ENCODE measurements around the gene SYVN1.
"Not testable (repeated sequence)": the region's sequence is repeated elsewhere in the genome, so short reads cannot be mapped to it uniquely, and the experiment has no call there.

SYVN1 gene

DNA sequence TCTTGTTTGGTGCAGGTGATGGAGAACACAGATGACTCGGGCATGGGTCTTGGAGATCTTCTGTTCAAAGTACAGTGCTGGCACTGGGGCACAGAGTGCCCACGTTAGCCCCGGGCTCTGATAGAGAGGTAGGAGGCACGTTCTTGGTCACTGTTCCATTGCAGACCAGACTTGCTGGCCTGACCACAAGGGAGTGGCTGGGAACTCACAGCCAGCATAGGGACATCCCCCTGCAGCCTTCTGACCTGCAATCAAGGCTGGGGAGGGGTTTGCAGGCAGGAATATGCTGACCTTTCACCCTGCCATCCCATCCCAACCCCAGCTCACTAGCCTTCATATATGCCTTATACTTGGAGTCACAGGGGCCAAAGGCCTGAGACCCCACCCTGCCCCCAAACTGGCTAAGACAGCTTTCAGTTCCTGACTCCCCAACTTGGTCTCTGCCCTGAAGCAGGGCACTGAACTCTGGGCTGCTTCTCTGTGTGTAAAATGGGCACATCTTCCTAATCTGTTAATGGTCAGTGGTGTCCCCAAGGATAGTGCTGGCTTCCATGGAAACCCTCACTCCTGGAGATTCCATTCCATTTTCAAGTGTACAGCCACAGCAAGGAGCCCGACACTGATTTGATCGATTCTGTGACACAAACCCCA is 7.6 kb downstream of the SYVN1 start:
- DNase-seq = no peak

- no peak for DNase-seq
These were observed 8.9 kb downstream of the SYVN1 start for GRCh38 chr11:65125197-65126056.

DNA sequence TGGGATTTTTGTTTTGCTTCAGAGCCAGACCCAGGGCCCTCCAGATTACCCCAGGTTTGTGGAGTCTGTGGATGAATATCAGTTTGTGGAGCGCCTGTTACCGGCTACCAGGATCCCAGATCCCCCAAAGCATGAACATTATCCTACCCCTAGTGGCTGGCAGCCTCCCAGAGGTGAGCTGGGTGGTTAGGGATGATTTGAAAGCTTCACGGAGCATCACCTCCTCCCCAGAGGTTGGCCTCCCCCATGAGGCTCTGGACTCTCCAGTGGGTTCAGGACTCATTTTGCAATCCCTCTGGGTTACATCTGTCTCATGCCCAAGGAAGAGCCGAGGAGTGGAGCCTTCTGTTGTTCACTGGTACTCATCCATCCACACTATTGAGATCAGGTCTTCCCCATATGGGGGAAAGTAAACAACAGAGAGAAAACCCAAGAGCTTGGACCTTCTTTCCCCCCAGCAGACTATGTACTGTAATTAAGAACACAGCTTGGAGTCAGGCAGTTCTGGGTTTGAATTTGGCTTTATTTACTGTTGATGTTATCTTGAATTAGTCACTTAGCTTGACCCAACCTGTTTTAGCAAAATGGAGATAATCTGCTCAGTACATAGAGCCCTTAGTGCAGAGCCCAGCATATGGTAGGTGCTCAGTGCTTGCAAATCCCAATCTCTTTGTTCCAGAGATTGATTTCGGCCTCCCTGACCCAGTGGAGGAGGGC is 9.7 kb downstream of the SYVN1 start:
- no peak for DNase-seq

DNA sequence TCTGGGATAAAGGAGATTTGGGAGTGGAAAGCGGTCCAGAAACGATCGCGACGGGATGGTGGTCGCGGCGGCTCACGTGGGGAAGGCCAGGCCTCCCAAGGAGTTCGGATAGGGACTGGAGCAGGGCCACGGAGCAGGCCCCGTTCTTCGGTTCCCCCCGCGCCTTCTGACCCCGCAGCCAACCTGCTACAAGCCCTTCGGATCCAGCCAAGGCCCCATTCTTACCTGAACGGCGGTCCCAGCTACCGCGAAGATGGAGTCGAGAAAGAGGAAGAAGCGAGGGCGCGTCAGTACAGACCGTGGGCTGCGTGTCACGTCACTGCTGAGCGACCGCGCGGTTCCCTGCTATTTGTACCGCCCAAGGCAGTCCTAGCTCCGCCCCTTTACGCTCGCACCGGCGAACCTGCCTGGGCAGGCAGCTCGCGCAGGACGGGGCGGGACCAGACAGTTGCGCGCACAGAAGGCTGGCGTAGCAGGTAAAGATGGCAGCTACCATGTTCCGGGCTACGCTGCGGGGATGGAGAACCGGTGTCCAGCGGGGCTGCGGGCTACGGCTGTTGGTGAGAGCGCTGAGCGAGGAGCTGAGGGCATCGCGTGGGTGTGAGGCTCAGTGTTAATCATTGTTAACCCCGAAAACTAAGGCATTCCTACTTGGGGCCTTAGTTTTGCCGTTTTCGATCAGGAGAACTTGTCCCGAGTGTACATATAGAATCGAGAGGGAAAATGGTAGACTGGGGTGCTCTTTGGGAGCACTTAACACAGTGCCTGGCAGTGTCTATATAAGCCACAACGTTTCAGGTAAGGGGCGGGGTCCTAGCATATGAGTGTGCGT is 12.2 kb downstream of the SYVN1 start, which contains the start of the genes FAU and MRPL49:
FAU (minus strand) TSS at position 270 of the 832 bp plus-strand sequence. CDS start 321 bp downstream, outside the sequence.
MRPL49 (plus strand) TSS at position 457 of the 832 bp plus-strand sequence; CDS start at position 483, 26 bp downstream.
- DNase-seq = peak; percentile 95 to 99

DNA sequence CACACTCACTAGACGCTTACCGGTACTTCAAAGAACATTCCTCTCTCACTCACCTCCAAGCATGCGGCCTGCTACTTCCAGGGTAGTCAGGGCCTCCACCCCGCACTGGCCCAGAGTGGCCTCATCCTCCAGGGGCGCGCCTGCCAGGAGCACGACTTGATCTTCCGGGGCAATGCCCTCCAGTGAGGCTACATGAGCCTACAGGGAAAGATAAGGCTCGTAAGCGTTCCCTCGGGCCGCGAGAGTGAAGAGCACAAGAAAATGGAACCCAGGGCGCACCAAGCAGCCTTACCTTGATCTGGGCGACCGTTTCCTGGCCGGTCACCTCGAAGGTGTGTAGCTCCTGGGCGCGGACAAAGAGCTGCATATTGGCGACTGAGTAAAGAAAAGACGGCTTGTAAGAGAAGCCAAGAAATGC is 12.9 kb downstream of the SYVN1 start:
- no peak for DNase-seq

- DNase-seq = no peak
These were observed 13.5 kb downstream of the SYVN1 start for GRCh38 chr11:65120831-65121230.

GRCh38 chr11:65119670-65119995 is 14.7 kb downstream of the SYVN1 start:
- DNase-seq = no peak

DNA sequence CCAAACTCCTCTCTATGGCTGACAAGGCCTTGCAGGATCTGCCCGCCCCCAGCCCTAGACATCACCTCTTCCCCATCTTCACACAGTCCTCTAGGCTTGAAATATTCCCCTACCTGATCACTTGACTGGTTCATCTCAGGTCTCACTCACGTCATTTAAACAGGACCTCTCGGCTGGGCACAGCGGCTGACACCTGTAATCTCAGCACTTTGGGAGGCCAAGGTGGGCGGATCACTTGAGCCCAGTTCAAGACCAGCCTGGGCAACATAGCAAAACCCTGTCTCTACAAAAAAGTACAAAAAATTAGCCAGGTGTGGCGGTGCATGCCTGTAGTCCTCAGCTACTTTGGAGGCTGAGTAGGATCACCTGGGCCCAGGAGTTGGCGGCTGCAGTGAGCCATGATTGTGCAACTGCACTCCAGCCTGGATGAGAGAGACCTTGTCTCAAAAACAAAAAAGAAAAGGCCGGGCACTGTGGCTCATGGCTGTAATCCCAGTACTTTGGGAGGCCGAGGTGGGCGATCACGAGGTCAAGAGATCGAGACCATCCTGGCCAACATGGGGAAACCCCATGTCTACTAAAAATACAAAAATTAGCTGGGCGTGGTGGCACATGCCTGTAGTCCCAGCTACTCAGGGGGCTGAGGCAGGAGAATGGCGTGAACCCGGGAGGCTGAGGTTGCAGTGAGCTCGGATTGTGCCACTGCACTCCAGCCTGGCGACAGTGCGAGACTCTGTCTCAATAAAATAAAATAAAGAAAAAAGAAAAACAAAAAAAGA is 15.2 kb downstream of the SYVN1 start:
- not testable (repeated sequence) for DNase-seq

- DNase-seq = no peak
These were observed 16.1 kb downstream of the SYVN1 start for GRCh38 chr11:65118097-65118837.

- peak; percentile 98 to 100 for DNase-seq
These were observed 16.9 kb downstream of the SYVN1 start, which contains the start of gene ZNHIT2 for GRCh38 chr11:65117206-65118096. ZNHIT2 (minus strand) TSS chr11:65117701; CDS start chr11:65117653, 48 bp downstream.

DNA sequence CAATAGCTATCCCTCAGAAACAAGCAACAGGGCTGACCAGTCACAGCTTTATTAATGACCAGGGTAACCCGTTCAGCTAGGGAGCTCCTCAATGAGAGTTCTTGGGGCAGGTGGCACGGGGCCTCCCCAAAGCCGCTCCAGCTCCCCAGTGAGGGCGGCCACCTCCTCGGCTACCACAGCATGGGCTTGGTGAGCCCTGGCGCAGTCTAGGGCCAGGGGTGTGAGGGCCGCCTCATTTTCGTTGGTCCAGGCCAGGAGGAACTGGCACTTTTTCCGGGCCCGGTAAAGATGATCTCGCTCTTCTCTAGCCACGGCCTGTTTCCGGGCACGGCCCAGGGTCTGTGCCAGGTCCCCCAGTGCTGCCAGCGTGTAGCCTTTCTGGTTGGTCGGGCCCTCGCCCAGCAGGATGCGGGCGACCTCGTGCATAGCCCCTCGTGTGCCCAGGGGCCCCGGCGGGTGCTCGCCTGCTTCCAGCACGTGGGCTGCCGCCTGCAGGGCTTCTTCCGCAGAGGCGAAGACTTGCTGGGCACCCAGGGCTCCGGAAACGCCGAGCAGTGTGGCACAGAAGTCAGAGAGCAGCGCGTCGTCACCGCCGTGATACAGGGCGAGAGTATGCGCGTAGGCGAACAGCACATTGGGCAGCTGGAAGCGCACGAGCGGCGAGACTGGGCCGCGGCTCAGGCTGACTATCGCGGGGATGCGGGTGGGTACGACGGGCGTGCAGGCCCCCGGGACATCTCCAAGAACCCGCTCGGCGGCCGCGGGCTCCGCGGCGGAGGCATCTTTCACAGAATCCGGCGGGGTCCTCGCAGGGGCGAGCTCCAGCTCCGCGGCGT is 17.7 kb downstream of the SYVN1 start:
- DNase-seq = peak in 1 of 2 experiments; percentile 49

- DNase-seq = no peak
These were observed 18.8 kb downstream of the SYVN1 start for GRCh38 chr11:65115361-65116082.

GRCh38 chr11:65114538-65115171 is 19.7 kb downstream of the SYVN1 start:
- DNase-seq = no peak

- peak in 1 of 2 experiments; percentile 26 for DNase-seq
These were observed 20.5 kb downstream of the SYVN1 start for GRCh38 chr11:65113839-65114238.

DNA sequence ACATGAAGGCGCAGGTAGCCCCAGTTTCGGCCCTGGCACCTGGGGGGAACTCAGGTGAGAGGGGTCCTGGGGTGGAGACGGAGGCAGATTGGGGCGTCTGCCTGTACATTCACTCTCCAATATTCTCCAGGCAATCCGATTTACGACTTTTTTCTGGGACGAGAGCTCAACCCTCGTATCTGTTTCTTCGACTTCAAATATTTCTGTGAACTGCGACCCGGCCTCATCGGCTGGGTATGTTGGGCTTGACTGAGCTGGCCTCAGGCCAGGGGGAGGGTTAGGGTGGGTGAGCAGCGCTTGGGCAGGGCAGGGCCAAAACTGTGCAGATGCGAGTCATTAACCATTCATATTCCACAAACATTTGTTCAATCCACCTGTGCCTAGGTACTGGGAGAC is 21.0 kb downstream of the SYVN1 start:
- peak in 1 of 2 experiments; percentile 64 for DNase-seq

DNA sequence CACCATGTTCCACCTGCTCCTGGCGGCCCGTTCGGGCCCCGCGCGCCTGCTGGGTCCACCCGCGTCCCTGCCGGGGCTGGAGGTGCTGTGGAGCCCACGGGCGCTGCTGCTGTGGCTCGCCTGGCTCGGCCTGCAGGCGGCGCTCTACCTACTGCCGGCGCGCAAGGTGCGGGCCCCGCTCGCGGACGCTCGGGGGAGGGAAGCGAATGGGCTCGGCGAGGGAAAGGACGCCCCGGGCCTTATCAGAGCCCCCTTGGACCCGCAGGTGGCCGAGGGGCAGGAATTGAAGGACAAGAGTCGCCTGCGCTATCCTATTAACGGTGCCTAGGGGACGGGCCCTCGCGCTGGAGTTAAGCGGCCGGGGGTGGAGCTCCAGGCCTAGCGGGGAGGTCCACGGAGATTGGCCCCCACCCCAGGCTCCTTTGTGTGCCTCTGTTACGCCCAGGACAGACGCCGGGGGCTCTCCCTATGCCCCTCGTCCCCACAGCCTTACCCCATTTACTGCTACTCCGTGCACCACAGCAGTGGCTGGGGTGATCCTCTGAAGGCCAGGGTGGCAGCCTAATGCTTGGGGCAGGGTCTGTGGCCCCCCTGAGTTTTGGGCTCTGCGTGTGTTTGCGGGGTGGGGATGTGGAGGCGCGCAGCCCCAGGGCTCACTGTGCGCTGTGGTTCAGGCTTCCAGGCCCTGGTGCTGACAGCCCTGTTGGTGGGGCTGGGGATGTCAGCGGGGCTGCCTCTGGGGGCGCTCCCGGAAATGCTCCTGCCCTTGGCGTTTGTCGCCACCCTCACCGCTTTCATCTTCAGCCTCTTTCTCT is 21.6 kb downstream of the SYVN1 start:
- DNase-seq = peak in 1 of 2 experiments; percentile 71

Measured in NCI-H446 (cell line).